ENCODE data around the gene OSBPL2.

GRCh38 chr20:62322492-62323041, 84.2 kb downstream of the OSBPL2 start:
- TF ChIP-seq EZH2 (IDR thresholded peaks at IDR 0.05; ENCODE audit: borderline replicate concordance, low read depth, low read length, severe bottlenecking) (no peak), CTCF (IDR thresholded peaks at IDR 0.05; ENCODE audit: borderline replicate concordance, extremely low read depth, low read length, poor library complexity, severe bottlenecking) (no peak)

All from DND-41 (cell line).